ENCODE data around the gene EXOG. TPM values are rescaled to one million over a fixed set of nuclear protein-coding genes. Genes with fewer than 3 reads are reported as not detected.
"Not testable (repeated sequence)": the region's sequence is repeated elsewhere in the genome, so short reads cannot be mapped to it uniquely, and the experiment has no call there.

The EXOG gene
- polyA plus RNA-seq, 1 donor (not counting 4 experiments of a cell fraction or from before 2014, with no cell fraction given), result 10.3 TPM

DNA sequence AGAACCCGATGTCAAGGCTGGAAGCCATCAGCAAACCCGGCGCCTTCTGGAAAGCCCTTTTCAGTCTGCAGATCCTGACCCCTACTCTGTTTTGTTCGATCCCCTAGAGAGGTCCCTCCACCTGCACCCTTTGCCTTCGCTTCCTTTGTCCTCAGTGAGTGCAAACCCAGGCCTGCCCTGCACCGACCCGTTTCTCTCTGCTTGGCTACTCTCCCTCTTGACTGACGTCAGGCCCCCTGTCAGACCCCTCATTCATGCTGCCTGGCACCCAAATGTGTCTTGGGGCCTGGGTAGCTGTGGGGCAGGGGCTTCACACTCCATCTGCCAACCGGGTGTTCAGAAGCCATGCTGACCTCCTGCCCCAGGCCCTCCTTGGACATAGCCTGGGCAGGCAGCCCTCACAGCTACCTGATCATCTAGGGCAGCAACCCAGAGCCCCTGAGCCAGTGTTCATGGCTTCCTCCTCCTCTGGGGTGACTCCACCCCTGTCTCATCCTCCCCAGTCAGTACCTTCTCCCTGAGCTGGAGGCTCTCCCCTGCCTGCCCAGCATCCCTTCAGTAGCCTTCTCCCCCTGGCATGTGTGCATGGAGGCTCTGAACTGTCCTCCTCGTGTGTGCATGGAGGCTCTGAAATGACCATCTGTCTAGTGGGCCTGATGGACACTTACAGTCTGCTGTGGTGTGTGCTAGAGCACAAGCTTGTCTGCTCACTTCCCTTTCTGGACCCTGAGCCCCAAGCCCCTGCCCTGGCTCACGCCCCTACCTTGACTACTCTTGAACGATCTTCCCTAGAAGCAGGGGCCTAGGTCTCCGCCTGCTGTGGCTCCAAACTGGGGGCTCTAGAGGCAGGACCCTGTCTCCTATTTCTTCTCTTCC, 69.4 kb downstream of the EXOG start:
- H2AFZ ChIP-seq (ENCODE audit: control insufficient read depth, low read length), result no peak overlapping the region
- H3K4me1 ChIP-seq (ENCODE audit: control insufficient read depth, extremely low read depth, insufficient read depth, low read length), result no peaks in the 10 kb centered on the region
- no peaks in the 10 kb centered on the region for H3K36me3 ChIP-seq (ENCODE audit: control insufficient read depth in 2 of 2, extremely low read depth in 1 of 2, insufficient read depth in 2 of 2, low read length in 2 of 2)
- H4K20me1 ChIP-seq (ENCODE audit: control insufficient read depth, extremely low read depth, insufficient read depth, low read length), result no peaks in the 10 kb centered on the region
- no peaks in the 10 kb centered on the region for H3K9me1 ChIP-seq (ENCODE audit: control insufficient read depth, extremely low read depth, insufficient read depth, low read length)
- TF ChIP-seq, protein P1, sequence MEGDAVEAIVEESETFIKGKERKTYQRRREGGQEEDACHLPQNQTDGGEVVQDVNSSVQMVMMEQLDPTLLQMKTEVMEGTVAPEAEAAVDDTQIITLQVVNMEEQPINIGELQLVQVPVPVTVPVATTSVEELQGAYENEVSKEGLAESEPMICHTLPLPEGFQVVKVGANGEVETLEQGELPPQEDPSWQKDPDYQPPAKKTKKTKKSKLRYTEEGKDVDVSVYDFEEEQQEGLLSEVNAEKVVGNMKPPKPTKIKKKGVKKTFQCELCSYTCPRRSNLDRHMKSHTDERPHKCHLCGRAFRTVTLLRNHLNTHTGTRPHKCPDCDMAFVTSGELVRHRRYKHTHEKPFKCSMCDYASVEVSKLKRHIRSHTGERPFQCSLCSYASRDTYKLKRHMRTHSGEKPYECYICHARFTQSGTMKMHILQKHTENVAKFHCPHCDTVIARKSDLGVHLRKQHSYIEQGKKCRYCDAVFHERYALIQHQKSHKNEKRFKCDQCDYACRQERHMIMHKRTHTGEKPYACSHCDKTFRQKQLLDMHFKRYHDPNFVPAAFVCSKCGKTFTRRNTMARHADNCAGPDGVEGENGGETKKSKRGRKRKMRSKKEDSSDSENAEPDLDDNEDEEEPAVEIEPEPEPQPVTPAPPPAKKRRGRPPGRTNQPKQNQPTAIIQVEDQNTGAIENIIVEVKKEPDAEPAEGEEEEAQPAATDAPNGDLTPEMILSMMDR (optimal IDR thresholded peaks at IDR 0.05 in 1 of 3, IDR thresholded peaks at IDR 0.05 in 1 of 3, conservative IDR thresholded peaks at IDR 0.05 in 1 of 3; ENCODE audit: extremely low read depth in 1 of 3, insufficient read depth in 2 of 3, low read length in 3 of 3), result no peak
- TF ChIP-seq EZH2 (IDR thresholded peaks at IDR 0.05; ENCODE audit: low read length), result no peak
- dilution Hi-C loops (cut with MboI; ENCODE audit: extremely low pct_ligation_motif_present, low sequenced_read_pairs), result no loop called here
- H3K9ac ChIP-seq (ENCODE audit: control insufficient read depth, extremely low read depth, insufficient read depth, low read length), result no peak overlapping the region
- no peak overlapping the region for H3K27ac ChIP-seq (ENCODE audit: control insufficient read depth, insufficient read depth, low read length)
- FAIRE-seq (no peak), DNase-seq (ENCODE audit: low read depth, low spot score) (no peak)
- H3K27me3 ChIP-seq (ENCODE audit: control insufficient read depth, extremely low read depth, insufficient read depth, low read length), result no peaks in the 10 kb centered on the region
- H3K4me3 ChIP-seq (ENCODE audit: control insufficient read depth in 2 of 3, extremely low read depth in 1 of 3, insufficient read depth in 2 of 3, low read depth in 1 of 3, low read length in 3 of 3), result no peak overlapping the region
- H3K4me2 ChIP-seq (ENCODE audit: control insufficient read depth, extremely low read depth, insufficient read depth, low read depth, low read length), result no peak overlapping the region
- no peaks in the 10 kb centered on the region for H3K9me3 ChIP-seq (ENCODE audit: control insufficient read depth, low read depth, low read length)
- no peaks in the 10 kb centered on the region for H3K79me2 ChIP-seq (ENCODE audit: control insufficient read depth, insufficient read depth, low read length)

DNA sequence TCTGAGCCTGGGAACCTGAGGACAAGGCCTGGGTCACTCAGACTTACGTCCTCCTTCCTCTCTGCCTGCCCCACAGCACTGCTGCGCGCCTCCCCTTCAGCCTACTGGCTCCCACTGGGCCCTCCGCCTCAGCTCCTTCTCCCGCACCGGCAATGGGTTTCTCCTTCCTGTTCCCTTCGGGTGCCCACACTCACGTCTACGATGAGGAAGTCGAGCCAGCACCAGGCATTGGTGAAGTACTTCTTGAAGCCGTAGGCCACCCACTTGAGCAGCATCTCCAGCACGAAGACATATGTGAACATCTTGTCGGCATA, 70.0 kb downstream of the EXOG start:
- no peak for TF ChIP-seq EZH2 (IDR thresholded peaks at IDR 0.05; ENCODE audit: low read length)
- TF ChIP-seq, protein P1 (optimal IDR thresholded peaks at IDR 0.05 in 1 of 3, IDR thresholded peaks at IDR 0.05 in 1 of 3, conservative IDR thresholded peaks at IDR 0.05 in 1 of 3; ENCODE audit: extremely low read depth in 1 of 3, insufficient read depth in 2 of 3, low read length in 3 of 3), result no peak
- no peak for FAIRE-seq
- H3K9me1 ChIP-seq (ENCODE audit: control insufficient read depth, extremely low read depth, insufficient read depth, low read length), result no peaks in the 10 kb centered on the region
- no peaks in the 10 kb centered on the region for H3K79me2 ChIP-seq (ENCODE audit: control insufficient read depth, insufficient read depth, low read length)
- no peak for DNase-seq (ENCODE audit: low read depth, low spot score)
- no peak overlapping the region for H3K9ac ChIP-seq (ENCODE audit: control insufficient read depth, extremely low read depth, insufficient read depth, low read length)
- H3K9me3 ChIP-seq (ENCODE audit: control insufficient read depth, low read depth, low read length), result no peaks in the 10 kb centered on the region
- H3K4me1 ChIP-seq (ENCODE audit: control insufficient read depth, extremely low read depth, insufficient read depth, low read length), result no peaks in the 10 kb centered on the region
- H3K36me3 ChIP-seq (ENCODE audit: control insufficient read depth in 2 of 2, extremely low read depth in 1 of 2, insufficient read depth in 2 of 2, low read length in 2 of 2), result no peaks in the 10 kb centered on the region
- dilution Hi-C loops (cut with MboI; ENCODE audit: extremely low pct_ligation_motif_present, low sequenced_read_pairs), result no loop called here
- H3K4me2 ChIP-seq (ENCODE audit: control insufficient read depth, extremely low read depth, insufficient read depth, low read depth, low read length), result no peak overlapping the region
- no peak overlapping the region for H3K27ac ChIP-seq (ENCODE audit: control insufficient read depth, insufficient read depth, low read length)
- H4K20me1 ChIP-seq (ENCODE audit: control insufficient read depth, extremely low read depth, insufficient read depth, low read length), result no peaks in the 10 kb centered on the region
- H2AFZ ChIP-seq (ENCODE audit: control insufficient read depth, low read length), result no peak overlapping the region
- H3K27me3 ChIP-seq (ENCODE audit: control insufficient read depth, extremely low read depth, insufficient read depth, low read length), result no peaks in the 10 kb centered on the region
- H3K4me3 ChIP-seq (ENCODE audit: control insufficient read depth in 2 of 3, extremely low read depth in 1 of 3, insufficient read depth in 2 of 3, low read depth in 1 of 3, low read length in 3 of 3), result no peak overlapping the region

DNA sequence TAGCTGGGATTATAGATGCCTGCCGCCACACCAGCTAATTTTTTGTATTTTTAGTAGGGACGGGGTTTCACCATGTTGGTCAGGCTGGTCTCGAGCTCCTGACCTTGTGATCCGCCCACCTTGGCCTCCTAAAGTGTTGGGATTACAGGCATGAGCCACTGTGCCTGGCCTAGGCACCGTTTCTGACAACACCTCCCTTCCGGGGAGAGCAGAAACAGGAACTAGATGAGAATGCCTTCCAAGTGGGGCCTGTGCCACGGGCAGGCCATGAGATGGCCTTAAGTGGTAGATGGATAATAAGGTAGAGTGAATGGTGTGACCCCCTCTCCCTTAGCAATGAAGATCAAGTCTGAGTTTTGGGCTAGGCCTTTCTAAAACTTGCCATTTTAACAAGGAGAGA, 70.7 kb downstream of the EXOG start:
- H3K9me3 ChIP-seq (ENCODE audit: control insufficient read depth, low read depth, low read length); H3K27ac ChIP-seq (ENCODE audit: control insufficient read depth, insufficient read depth, low read length); H3K79me2 ChIP-seq (ENCODE audit: control insufficient read depth, insufficient read depth, low read length); H3K4me3 ChIP-seq (ENCODE audit: control insufficient read depth in 2 of 3, extremely low read depth in 1 of 3, insufficient read depth in 2 of 3, low read depth in 1 of 3, low read length in 3 of 3); H3K36me3 ChIP-seq (ENCODE audit: control insufficient read depth in 2 of 2, extremely low read depth in 1 of 2, insufficient read depth in 2 of 2, low read length in 2 of 2); H3K4me1 ChIP-seq (ENCODE audit: control insufficient read depth, extremely low read depth, insufficient read depth, low read length); H3K9ac ChIP-seq (ENCODE audit: control insufficient read depth, extremely low read depth, insufficient read depth, low read length); FAIRE-seq; H3K9me1 ChIP-seq (ENCODE audit: control insufficient read depth, extremely low read depth, insufficient read depth, low read length); H3K27me3 ChIP-seq (ENCODE audit: control insufficient read depth, extremely low read depth, insufficient read depth, low read length); DNase-seq (ENCODE audit: low read depth, low spot score); dilution Hi-C loops (cut with MboI; ENCODE audit: extremely low pct_ligation_motif_present, low sequenced_read_pairs); H4K20me1 ChIP-seq (ENCODE audit: control insufficient read depth, extremely low read depth, insufficient read depth, low read length); H3K4me2 ChIP-seq (ENCODE audit: control insufficient read depth, extremely low read depth, insufficient read depth, low read depth, low read length); H2AFZ ChIP-seq (ENCODE audit: control insufficient read depth, low read length): not testable (repeated sequence)
